Fibroblast of lung (primary cell): ENCODE data around the gene APBB1IP. TPM values are rescaled to one million over a fixed set of nuclear protein-coding genes. Genes with fewer than 3 reads are reported as not detected.

Source experiments
- DNase-seq, 2 donors: peaks; one replicate each; pipeline versions ENCODE4 v3.0.0 to v3.0.0-alpha.2; 2010; ENCODE audit warnings: low read depth in 2 of 2
- H2AFZ ChIP-seq: 2 replicates; pipeline ENCODE4 v1.5.1; 2012; ENCODE audit warnings: low read length, control low read depth, inconsistent platforms
- H3K27ac ChIP-seq: 2 replicates; pipeline ENCODE4 v1.5.1; 2011; ENCODE audit warnings: low read length, control low read depth; ENCODE audit not compliant: insufficient read depth
- H3K27me3 ChIP-seq: 2 replicates; pipeline ENCODE4 v1.5.1; 2011; ENCODE audit warnings: mild to moderate bottlenecking, low read length; ENCODE audit not compliant: control insufficient read depth, insufficient read depth
- H3K36me3 ChIP-seq: 2 replicates; pipeline ENCODE4 v1.5.1; 2011; ENCODE audit warnings: low read length; ENCODE audit not compliant: control insufficient read depth, insufficient read depth
- H3K4me1 ChIP-seq: 2 replicates; pipeline ENCODE4 v1.5.1; 2011; ENCODE audit warnings: low read length; ENCODE audit not compliant: control insufficient read depth, insufficient read depth; ENCODE audit errors: extremely low read depth
- H3K4me2 ChIP-seq: 2 replicates; pipeline ENCODE4 v1.5.1; 2011; ENCODE audit warnings: low read length, control low read depth; ENCODE audit not compliant: insufficient read depth; ENCODE audit errors: extremely low read depth
- H3K4me3 ChIP-seq, 4 experiments: fragments of 200-600 bp in 1 of 4; sonication (generic) in 1 of 4; replicated peaks in 1 of 4; 2 replicates each; pipeline ENCODE4 v1.5.1; 2011 to 2016; ENCODE audit warnings: low read length in 4 of 4, low read depth in 3 of 4, mild to moderate bottlenecking in 3 of 4, control low read depth in 2 of 4, inconsistent platforms in 1 of 4, mixed read lengths in 1 of 4; ENCODE audit not compliant: insufficient read depth in 1 of 4; ENCODE audit errors: control extremely low read depth in 1 of 4
- H3K79me2 ChIP-seq: 2 replicates; pipeline ENCODE4 v1.5.1; 2012; ENCODE audit warnings: mild to moderate bottlenecking, low read length, inconsistent platforms; ENCODE audit not compliant: control insufficient read depth, insufficient read depth
- H3K9ac ChIP-seq: 2 replicates; pipeline ENCODE4 v1.5.1; 2011; ENCODE audit warnings: mild to moderate bottlenecking, low read length, control low read depth; ENCODE audit not compliant: insufficient read depth
- H3K9me3 ChIP-seq: 2 replicates; pipeline ENCODE4 v1.5.1; 2012; ENCODE audit warnings: low read depth, low read length; ENCODE audit not compliant: control insufficient read depth, insufficient read depth
- H4K20me1 ChIP-seq: 2 replicates; pipeline ENCODE4 v1.5.1; 2011; ENCODE audit warnings: low read length; ENCODE audit not compliant: control insufficient read depth, insufficient read depth; ENCODE audit errors: extremely low read depth
- EZH2 ChIP-seq: IDR thresholded peaks from 2 replicates; pipeline ENCODE4 v1.5.1; 2012; ENCODE audit warnings: low read length, control low read depth, mild to moderate bottlenecking; ENCODE audit errors: missing control alignments
- polyA plus RNA-seq, 2 donors: library from polyadenylated mRNA; depleted of rRNA in 1 of 2; stranded (reverse) in 1 of 2; unstranded in 1 of 2; fragments of >200 nt; gene quantifications; 2 replicates each; pipeline ENCODE4 v1.2.1, GENCODE V29; 2011 to 2012; ENCODE audit warnings: missing spikeins in 1 of 2
- total RNA-seq: library from RNA; depleted of rRNA; stranded (reverse); fragments of >200 nt; gene quantifications from 2 replicates; pipeline ENCODE4 v1.2.1, GENCODE V29; 2014
- TF ChIP-seq, protein P1 (sequence below), 2 donors: IDR thresholded peaks in 1 of 2; conservative IDR thresholded peaks in 1 of 2; 1 replicate in 1 of 2; 2 replicates in 1 of 2; pipeline ENCODE4 v1.5.1; 2011 to 2012; ENCODE audit warnings: low read length in 2 of 2, control low read depth in 1 of 2, inconsistent platforms in 1 of 2, low read depth in 1 of 2, mild to moderate bottlenecking in 1 of 2

The APBB1IP gene
- total and polyA plus RNA-seq, 2 donors (not counting 1 experiment from before 2014, with no cell fraction given) = 1.5 TPM

DNA sequence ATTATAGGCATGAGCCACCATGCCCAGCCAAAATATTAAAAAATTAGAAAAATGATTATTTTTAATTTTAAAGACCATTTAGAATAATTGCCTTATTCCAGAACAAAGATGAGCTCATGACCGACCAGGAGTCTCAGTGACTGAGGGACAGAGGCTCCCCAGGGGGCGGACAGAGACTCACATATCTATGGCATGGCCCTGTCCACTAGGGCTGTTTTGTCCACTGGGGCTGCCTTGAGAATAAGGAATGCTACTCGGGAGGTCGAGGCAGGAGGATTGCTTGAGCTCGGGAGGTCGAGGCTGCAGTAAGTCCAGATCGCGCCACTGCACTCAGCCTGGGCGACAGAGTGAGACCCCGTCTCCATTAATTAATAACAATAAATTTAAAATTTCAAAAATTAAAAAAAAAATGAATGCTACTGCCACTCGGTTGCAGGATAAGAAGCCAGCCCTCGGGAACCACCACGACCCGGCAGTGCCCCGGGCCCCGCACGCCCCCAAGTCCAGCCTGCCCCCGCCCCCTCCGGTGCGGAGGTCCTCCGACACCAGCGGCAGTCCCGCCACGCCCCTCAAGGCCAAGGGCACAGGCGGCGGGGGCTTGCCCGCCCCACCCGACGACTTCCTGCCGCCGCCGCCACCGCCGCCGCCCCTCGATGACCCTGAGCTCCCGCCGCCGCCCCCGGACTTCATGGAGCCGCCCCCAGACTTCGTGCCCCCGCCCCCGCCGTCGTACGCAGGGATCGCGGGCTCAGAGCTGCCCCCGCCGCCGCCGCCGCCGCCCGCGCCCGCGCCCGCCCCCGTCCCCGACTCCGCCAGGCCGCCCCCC lies 128.6 kb downstream of the APBB1IP start:
- no peak overlapping the region for H2AFZ ChIP-seq
- no peaks in the 10 kb centered on the region for H4K20me1 ChIP-seq
- TF ChIP-seq EZH2 = no peak
- TF ChIP-seq, protein P1, sequence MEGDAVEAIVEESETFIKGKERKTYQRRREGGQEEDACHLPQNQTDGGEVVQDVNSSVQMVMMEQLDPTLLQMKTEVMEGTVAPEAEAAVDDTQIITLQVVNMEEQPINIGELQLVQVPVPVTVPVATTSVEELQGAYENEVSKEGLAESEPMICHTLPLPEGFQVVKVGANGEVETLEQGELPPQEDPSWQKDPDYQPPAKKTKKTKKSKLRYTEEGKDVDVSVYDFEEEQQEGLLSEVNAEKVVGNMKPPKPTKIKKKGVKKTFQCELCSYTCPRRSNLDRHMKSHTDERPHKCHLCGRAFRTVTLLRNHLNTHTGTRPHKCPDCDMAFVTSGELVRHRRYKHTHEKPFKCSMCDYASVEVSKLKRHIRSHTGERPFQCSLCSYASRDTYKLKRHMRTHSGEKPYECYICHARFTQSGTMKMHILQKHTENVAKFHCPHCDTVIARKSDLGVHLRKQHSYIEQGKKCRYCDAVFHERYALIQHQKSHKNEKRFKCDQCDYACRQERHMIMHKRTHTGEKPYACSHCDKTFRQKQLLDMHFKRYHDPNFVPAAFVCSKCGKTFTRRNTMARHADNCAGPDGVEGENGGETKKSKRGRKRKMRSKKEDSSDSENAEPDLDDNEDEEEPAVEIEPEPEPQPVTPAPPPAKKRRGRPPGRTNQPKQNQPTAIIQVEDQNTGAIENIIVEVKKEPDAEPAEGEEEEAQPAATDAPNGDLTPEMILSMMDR (conservative IDR thresholded peaks at IDR 0.05 in 1 of 2, IDR thresholded peaks at IDR 0.05 in 1 of 2; ENCODE audit: low read depth in 1 of 2, low read length in 2 of 2) = no peak
- no peaks in the 10 kb centered on the region for H3K27me3 ChIP-seq
- H3K9ac ChIP-seq = no peak overlapping the region
- H3K9me3 ChIP-seq = no peaks in the 10 kb centered on the region
- DNase-seq = no peak
- H3K4me2 ChIP-seq = no peak overlapping the region
- no peaks in the 10 kb centered on the region for H3K36me3 ChIP-seq
- H3K27ac ChIP-seq = no peak overlapping the region
- no peaks in the 10 kb centered on the region for H3K4me1 ChIP-seq
- peak overlapping the region in 1 of 4 experiments; percentile 40 for H3K4me3 ChIP-seq
- no peaks in the 10 kb centered on the region for H3K79me2 ChIP-seq

GRCh38 chr10:26567351-26567721 lies 129.2 kb downstream of the APBB1IP start:
- H4K20me1 ChIP-seq = no peaks in the 10 kb centered on the region
- no peaks in the 10 kb centered on the region for H3K79me2 ChIP-seq
- no peak overlapping the region for H3K9ac ChIP-seq
- TF ChIP-seq EZH2 = peak; percentile 76
- TF ChIP-seq, protein P1 (conservative IDR thresholded peaks at IDR 0.05 in 1 of 2, IDR thresholded peaks at IDR 0.05 in 1 of 2; ENCODE audit: low read depth in 1 of 2, low read length in 2 of 2) = no peak
- no peak overlapping the region for H3K27ac ChIP-seq
- H2AFZ ChIP-seq = peak overlapping the region; percentile 30
- peak overlapping the region in 2 of 4 experiments; percentile 30 to 34 for H3K4me3 ChIP-seq
- H3K36me3 ChIP-seq = no peaks in the 10 kb centered on the region
- H3K9me3 ChIP-seq = no peaks in the 10 kb centered on the region
- no peaks in the 10 kb centered on the region for H3K4me1 ChIP-seq
- no peak for DNase-seq
- no peaks in the 10 kb centered on the region for H3K27me3 ChIP-seq
- H3K4me2 ChIP-seq = peak overlapping the region; percentile 13

DNA sequence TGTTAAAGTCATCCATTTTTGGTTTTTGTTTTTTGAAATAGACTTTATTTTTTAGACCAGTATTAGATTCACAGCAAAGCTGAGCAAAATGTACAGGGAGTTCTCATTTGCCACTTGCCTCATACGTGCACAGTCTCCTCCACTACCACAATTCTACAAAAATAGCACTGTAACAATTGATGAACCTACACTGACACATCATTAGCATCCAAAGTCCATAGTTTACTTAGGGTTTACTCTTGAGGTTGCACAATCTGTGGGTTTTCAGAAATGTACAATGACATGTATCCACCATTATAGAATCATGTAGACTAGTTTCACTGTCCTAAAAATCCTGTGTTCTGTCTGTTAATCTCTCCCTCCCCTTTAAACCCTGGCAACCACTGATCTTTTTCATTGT lies 133.5 kb downstream of the APBB1IP start:
- Histone ChIP-seq H4K20me1 (no peaks in the 10 kb centered on the region), H3K27ac (no peak overlapping the region), H3K27me3 (no peaks in the 10 kb centered on the region), H3K4me3 (no peak overlapping the region), H3K36me3 (no peaks in the 10 kb centered on the region), H3K4me2 (no peak overlapping the region), H3K79me2 (no peaks in the 10 kb centered on the region), H2AFZ (no peak overlapping the region), H3K4me1 (no peaks in the 10 kb centered on the region), H3K9me3 (no peaks in the 10 kb centered on the region), H3K9ac (no peak overlapping the region)
- no peak for TF ChIP-seq EZH2
- TF ChIP-seq, protein P1 (conservative IDR thresholded peaks at IDR 0.05 in 1 of 2, IDR thresholded peaks at IDR 0.05 in 1 of 2; ENCODE audit: low read depth in 1 of 2, low read length in 2 of 2) = no peak
- no peak for DNase-seq
